ENCODE results near the gene TBC1D10B.

Gene TBC1D10B

GRCh38 chr16:30394592-30395154, 24.4 kb upstream of the TBC1D10B start:
- Histone ChIP-seq H3K27me3 (no peaks in the 10 kb centered on the region), H4K20me1 (peaks cover 0 to 21% (median 0%) of the 10 kb centered on the region in 11 experiments; a peak in 3 of 22 replicates), H3K4me2 (peak overlapping the region; percentile 81 to 99 (median 95)), H3K9me3 (replicated peaks in 1 of 11) (no peaks in the 10 kb centered on the region), H3K36me3 (peaks cover 13 to 27% (median 18%) of the 10 kb centered on the region in 11 experiments), H3K4me3 (peak overlapping the region; percentile 83 to 99 (median 95)), H3K27ac (peak overlapping the region; percentile 41 to 90 (median 86); a peak in 21 of 22 replicates), H3K4me1 (peaks cover 30 to 59% (median 49%) of the 10 kb centered on the region in 10 experiments), H3K9ac (peak overlapping the region; percentile 80 to 93 (median 88))
- TF ChIP-seq Cebpa-rat (IDR thresholded peaks at IDR 0.05): no peak

GRCh38 chr16:30383521-30383920, 13.2 kb upstream of the TBC1D10B start:
- H3K4me2 ChIP-seq: peak overlapping the region in 9 of 11 experiments; percentile 80 to 100 (median 97); a peak in 16 of 22 replicates
- no peaks in the 10 kb centered on the region; a peak in 2 of 22 replicates for H4K20me1 ChIP-seq
- no peaks in the 10 kb centered on the region for H3K27me3 ChIP-seq
- H3K9me3 ChIP-seq (replicated peaks in 1 of 11): no peaks in the 10 kb centered on the region
- 0 out of 22 replicates have a peak overlapping the region, but pooled peaks of 2 of the 11 experiments have one; percentile 54 to 70 for H3K9ac ChIP-seq
- TF ChIP-seq Cebpa-rat (IDR thresholded peaks at IDR 0.05): no peak
- H3K4me3 ChIP-seq: no peak overlapping the region
- no peaks in the 10 kb centered on the region for H3K36me3 ChIP-seq
- peak overlapping the region in 7 of 11 experiments; percentile 15 to 100 (median 75); a peak in 11 of 22 replicates for H3K27ac ChIP-seq
- peaks cover 41 to 58% (median 49%) of the 10 kb centered on the region in 10 experiments for H3K4me1 ChIP-seq

- no peaks in the 10 kb centered on the region for H3K27me3 ChIP-seq
These were observed 12.0 kb upstream of the TBC1D10B start, which contains the start of gene SEPTIN1 for GRCh38 chr16:30382111-30382881. Gene SEPTIN1 (minus strand): TSS chr16:30382561. CDS start chr16:30382542, 19 bp downstream.

GRCh38 chr16:30381291-30382041, 11.2 kb upstream of the TBC1D10B start:
- Histone ChIP-seq H3K27me3 (no peaks in the 10 kb centered on the region), H3K9ac (peak overlapping the region in 9 of 11 experiments; percentile 2 to 74 (median 42); a peak in 13 of 22 replicates), H3K36me3 (no peaks in the 10 kb centered on the region), H3K4me3 (peak overlapping the region in 7 of 10 experiments; percentile 26 to 60 (median 34); a peak in 11 of 20 replicates), H3K4me1 (peaks cover 52 to 68% (median 63%) of the 10 kb centered on the region in 10 experiments), H3K9me3 (replicated peaks in 1 of 11) (no peaks in the 10 kb centered on the region), H3K4me2 (peak overlapping the region; percentile 65 to 100 (median 93)), H4K20me1 (no peaks in the 10 kb centered on the region; a peak in 2 of 22 replicates), H3K27ac (peak overlapping the region in 10 of 11 experiments; percentile 11 to 100 (median 72); a peak in 19 of 22 replicates)
- no peak for TF ChIP-seq Cebpa-rat (IDR thresholded peaks at IDR 0.05)

More at GRCh38 chr16:30382111-30382881, 12.0 kb upstream of the TBC1D10B start, which contains the start of gene SEPTIN1:
- Histone ChIP-seq H4K20me1 (no peaks in the 10 kb centered on the region; a peak in 2 of 22 replicates), H3K4me1 (peaks cover 44 to 60% (median 55%) of the 10 kb centered on the region in 10 experiments), H3K36me3 (no peaks in the 10 kb centered on the region), H3K4me2 (peak within 1 kb of the TSS; percentile 65 to 100 (median 93)), H3K9me3 (replicated peaks in 1 of 11) (no peaks in the 10 kb centered on the region), H3K9ac (peak within 1 kb of the TSS in 9 of 11 experiments; percentile 2 to 74 (median 54); a peak in 16 of 22 replicates), H3K4me3 (peak within 1 kb of the TSS in 7 of 10 experiments; percentile 26 to 60 (median 34); a peak in 12 of 20 replicates), H3K27ac (peak within 1 kb of the TSS in 10 of 11 experiments; percentile 11 to 100 (median 72); a peak in 19 of 22 replicates)
- no peak for TF ChIP-seq Cebpa-rat (IDR thresholded peaks at IDR 0.05)

- peak overlapping the region in 1 of 10 experiments; percentile 60; a peak in 2 of 20 replicates for H3K4me3 ChIP-seq
- H3K27ac ChIP-seq: peak overlapping the region in 9 of 11 experiments; percentile 43 to 100 (median 73); a peak in 15 of 22 replicates
- no peaks in the 10 kb centered on the region for H3K36me3 ChIP-seq
- H3K9me3 ChIP-seq (replicated peaks in 1 of 11): no peaks in the 10 kb centered on the region
- no peaks in the 10 kb centered on the region; a peak in 2 of 22 replicates for H4K20me1 ChIP-seq
- no peaks in the 10 kb centered on the region for H3K27me3 ChIP-seq
- peaks cover 54 to 75% (median 68%) of the 10 kb centered on the region in 10 experiments for H3K4me1 ChIP-seq
- TF ChIP-seq Cebpa-rat (IDR thresholded peaks at IDR 0.05): no peak
- peak overlapping the region; percentile 65 to 100 (median 93) for H3K4me2 ChIP-seq
- H3K9ac ChIP-seq: peak overlapping the region in 5 of 11 experiments; percentile 24 to 74 (median 58); a peak in 2 of 22 replicates
These were observed 10.5 kb upstream of the TBC1D10B start for GRCh38 chr16:30380803-30381208.

GRCh38 chr16:30380072-30380802, 9.9 kb upstream of the TBC1D10B start:
- peaks cover 54 to 79% (median 68%) of the 10 kb centered on the region in 10 experiments for H3K4me1 ChIP-seq
- H3K36me3 ChIP-seq: no peaks in the 10 kb centered on the region
- peak overlapping the region; percentile 74 to 100 (median 99); a peak in 21 of 22 replicates for H3K4me2 ChIP-seq
- no peaks in the 10 kb centered on the region for H3K9me3 ChIP-seq (replicated peaks in 1 of 11)
- peak overlapping the region in 5 of 11 experiments; percentile 83 to 100 (median 100); a peak in 6 of 22 replicates for H3K27ac ChIP-seq
- H4K20me1 ChIP-seq: no peaks in the 10 kb centered on the region; a peak in 2 of 22 replicates
- peak overlapping the region in 2 of 11 experiments; percentile 24 to 58; a peak in 1 of 22 replicates for H3K9ac ChIP-seq
- H3K27me3 ChIP-seq: no peaks in the 10 kb centered on the region
- TF ChIP-seq Cebpa-rat (IDR thresholded peaks at IDR 0.05): no peak
- H3K4me3 ChIP-seq: no peak overlapping the region; a peak in 2 of 20 replicates

GRCh38 chr16:30379158-30379783, 9.0 kb upstream of the TBC1D10B start:
- peak overlapping the region; percentile 81 to 98 (median 93); a peak in 21 of 22 replicates for H3K9ac ChIP-seq
- H3K27me3 ChIP-seq: no peaks in the 10 kb centered on the region
- no peaks in the 10 kb centered on the region for H3K9me3 ChIP-seq (replicated peaks in 1 of 11)
- no peaks in the 10 kb centered on the region; a peak in 2 of 22 replicates for H4K20me1 ChIP-seq
- no peaks in the 10 kb centered on the region for H3K36me3 ChIP-seq
- peak overlapping the region; percentile 67 to 81 (median 72) for H3K4me3 ChIP-seq
- H3K27ac ChIP-seq: peak overlapping the region in 10 of 11 experiments; percentile 40 to 100 (median 98); a peak in 20 of 22 replicates
- H3K4me1 ChIP-seq: peaks cover 54 to 88% (median 73%) of the 10 kb centered on the region in 10 experiments
- no peak for TF ChIP-seq Cebpa-rat (IDR thresholded peaks at IDR 0.05)
- peak overlapping the region; percentile 93 to 100 (median 100) for H3K4me2 ChIP-seq
